OCI-LY1 (cell line): ENCODE results near the gene MMP2.

ENCODE experiments used
- H2AFZ ChIP-seq: fragments of 200-600 bp; sonication (generic), shearing (Covaris generic); 2 replicates; pipeline ENCODE4 v1.6.0; 2014; ENCODE audit warnings: antibody characterized with exemption, mild to moderate bottlenecking, low read length
- H3F3A ChIP-seq: fragments of 200-600 bp; sonication (generic), shearing (Covaris generic); 2 replicates; pipeline ENCODE4 v1.6.0; 2014; ENCODE audit warnings: mild to moderate bottlenecking, antibody characterized with exemption, low read length, moderate library complexity; ENCODE audit not compliant: insufficient read depth
- H3K27ac ChIP-seq: fragments of 200-600 bp; sonication (generic); 2 replicates; pipeline ENCODE4 v1.5.1; 2014; ENCODE audit warnings: low read length, mixed run types, mild to moderate bottlenecking, low read depth; ENCODE audit not compliant: poor library complexity, severe bottlenecking
- H3K27me3 ChIP-seq: fragments of 200-600 bp; sonication (generic); 2 replicates; pipeline ENCODE4 v1.6.0; 2014; ENCODE audit warnings: antibody characterized with exemption, mild to moderate bottlenecking, low read length, moderate library complexity; ENCODE audit not compliant: insufficient read depth
- H3K36me3 ChIP-seq: fragments of 200-600 bp; sonication (generic); 2 replicates; pipeline ENCODE4 v1.6.1; 2014; ENCODE audit warnings: mild to moderate bottlenecking, antibody characterized with exemption, low read length, moderate library complexity, mixed read lengths; ENCODE audit not compliant: insufficient read depth
- H3K4me1 ChIP-seq: fragments of 200-600 bp; sonication (generic); 2 replicates; pipeline ENCODE4 v1.5.1; 2014; ENCODE audit warnings: mild to moderate bottlenecking, low read length, moderate library complexity; ENCODE audit not compliant: insufficient read depth, severe bottlenecking
- H3K4me2 ChIP-seq: fragments of 200-600 bp; sonication (generic), shearing (Covaris generic); 2 replicates; pipeline ENCODE4 v1.6.1; 2014; ENCODE audit warnings: low read length
- H3K4me3 ChIP-seq: fragments of 200-600 bp; sonication (generic); 2 replicates; pipeline ENCODE4 v1.5.1; 2014; ENCODE audit warnings: low read length, low read depth, mild to moderate bottlenecking, mixed read lengths; ENCODE audit not compliant: poor library complexity, severe bottlenecking
- H3K79me2 ChIP-seq: fragments of 200-600 bp; shearing (Covaris generic); 2 replicates; pipeline ENCODE4 v1.6.1; 2016; ENCODE audit warnings: mixed run types, low read length, mixed read lengths; ENCODE audit not compliant: insufficient read depth
- H3K9ac ChIP-seq: fragments of 200-600 bp; sonication (generic), shearing (Covaris generic); 2 replicates; pipeline ENCODE4 v1.6.1; 2014; ENCODE audit warnings: mild to moderate bottlenecking, low read length, mixed read lengths
- H3K9me2 ChIP-seq: fragments of 200-600 bp; sonication (generic), shearing (Covaris generic); 2 replicates; pipeline ENCODE4 v1.6.1; 2014; ENCODE audit warnings: low read depth, mild to moderate bottlenecking, low read length, mixed read lengths
- H3K9me3 ChIP-seq: fragments of 200-600 bp; shearing (Covaris generic); 2 replicates; pipeline ENCODE4 v1.6.1; 2014; ENCODE audit warnings: low read length, mixed read lengths
- H4K20me1 ChIP-seq: fragments of 200-600 bp; sonication (generic), shearing (Covaris generic); 2 replicates; pipeline ENCODE4 v1.6.0; 2016; ENCODE audit warnings: mild to moderate bottlenecking, low read length; ENCODE audit not compliant: insufficient read depth
- EZH2 ChIP-seq: fragments of 200-600 bp; sonication (generic), shearing (Covaris generic); IDR thresholded peaks from 2 replicates; pipeline ENCODE4 v1.8.0; 2017; ENCODE audit warnings: borderline replicate concordance, mixed run types, mild to moderate bottlenecking, antibody characterized with exemption, low read length, moderate library complexity, mixed read lengths
- TF ChIP-seq, protein P1 (sequence below): fragments of 200-600 bp; sonication (generic), shearing (Covaris generic); IDR thresholded peaks from 2 replicates; pipeline ENCODE4 v1.5.1; 2017; ENCODE audit warnings: mild to moderate bottlenecking, antibody characterized with exemption, low read length, moderate library complexity, mixed read lengths

MMP2 gene

GRCh38 chr16:55539049-55539448 lies 60.1 kb downstream of the MMP2 start:
- H3K9me3 ChIP-seq = no peaks in the 10 kb centered on the region
- TF ChIP-seq, protein P1, sequence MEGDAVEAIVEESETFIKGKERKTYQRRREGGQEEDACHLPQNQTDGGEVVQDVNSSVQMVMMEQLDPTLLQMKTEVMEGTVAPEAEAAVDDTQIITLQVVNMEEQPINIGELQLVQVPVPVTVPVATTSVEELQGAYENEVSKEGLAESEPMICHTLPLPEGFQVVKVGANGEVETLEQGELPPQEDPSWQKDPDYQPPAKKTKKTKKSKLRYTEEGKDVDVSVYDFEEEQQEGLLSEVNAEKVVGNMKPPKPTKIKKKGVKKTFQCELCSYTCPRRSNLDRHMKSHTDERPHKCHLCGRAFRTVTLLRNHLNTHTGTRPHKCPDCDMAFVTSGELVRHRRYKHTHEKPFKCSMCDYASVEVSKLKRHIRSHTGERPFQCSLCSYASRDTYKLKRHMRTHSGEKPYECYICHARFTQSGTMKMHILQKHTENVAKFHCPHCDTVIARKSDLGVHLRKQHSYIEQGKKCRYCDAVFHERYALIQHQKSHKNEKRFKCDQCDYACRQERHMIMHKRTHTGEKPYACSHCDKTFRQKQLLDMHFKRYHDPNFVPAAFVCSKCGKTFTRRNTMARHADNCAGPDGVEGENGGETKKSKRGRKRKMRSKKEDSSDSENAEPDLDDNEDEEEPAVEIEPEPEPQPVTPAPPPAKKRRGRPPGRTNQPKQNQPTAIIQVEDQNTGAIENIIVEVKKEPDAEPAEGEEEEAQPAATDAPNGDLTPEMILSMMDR = no peak
- H3K4me2 ChIP-seq = no peak overlapping the region
- no peak overlapping the region for H3K4me3 ChIP-seq
- H4K20me1 ChIP-seq = no peaks in the 10 kb centered on the region
- no peak overlapping the region for H3K27ac ChIP-seq
- no peak overlapping the region for H3K9ac ChIP-seq
- H2AFZ ChIP-seq = no peak overlapping the region
- no peaks in the 10 kb centered on the region for H3F3A ChIP-seq
- H3K4me1 ChIP-seq = no peaks in the 10 kb centered on the region
- no peaks in the 10 kb centered on the region for H3K79me2 ChIP-seq
- H3K9me2 ChIP-seq = no peaks in the 10 kb centered on the region
- H3K27me3 ChIP-seq = no peaks in the 10 kb centered on the region
- no peaks in the 10 kb centered on the region for H3K36me3 ChIP-seq

DNA sequence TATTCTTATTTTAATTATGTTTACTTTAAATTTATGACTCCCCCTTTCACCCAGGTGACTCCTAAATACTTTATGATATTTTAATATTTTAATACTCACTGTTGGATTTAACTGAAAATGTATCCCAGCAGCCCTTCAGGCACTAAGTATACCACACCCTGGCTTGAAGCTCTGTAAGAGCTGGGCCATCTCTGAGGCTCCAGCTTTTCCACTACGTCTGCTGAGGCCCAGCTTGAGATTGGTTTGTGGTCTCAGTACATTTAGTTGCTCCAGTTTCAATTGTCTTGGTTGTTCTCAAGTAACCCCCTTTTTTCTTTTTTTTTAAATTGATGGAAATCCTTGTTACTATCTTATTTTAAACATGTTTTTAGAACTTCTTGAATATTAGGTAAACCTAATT lies 60.5 kb downstream of the MMP2 start:
- Histone ChIP-seq H3K36me3 (no peaks in the 10 kb centered on the region), H3K9me2 (no peaks in the 10 kb centered on the region)

DNA sequence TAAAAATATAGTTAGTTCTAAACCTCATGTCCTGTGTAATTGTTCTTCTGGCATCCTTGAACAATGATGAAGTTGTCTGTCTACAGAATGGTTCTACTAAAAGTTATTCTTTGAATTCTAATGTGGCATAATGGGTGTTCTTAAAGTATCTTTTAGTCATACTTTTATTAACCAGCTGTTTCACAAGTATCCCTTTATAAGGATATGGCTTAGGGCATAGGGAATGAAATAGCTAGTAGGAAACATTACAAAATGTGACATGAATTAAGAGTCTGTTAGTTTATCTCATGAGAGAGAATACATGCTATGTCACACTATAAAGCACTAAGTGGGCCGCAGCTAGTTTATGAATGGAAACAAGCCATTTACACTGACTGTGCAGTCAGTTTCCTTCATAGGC lies 61.2 kb downstream of the MMP2 start:
- Histone ChIP-seq H3K27me3 (no peaks in the 10 kb centered on the region), H4K20me1 (no peaks in the 10 kb centered on the region), H3K4me1 (no peaks in the 10 kb centered on the region), H3K79me2 (no peaks in the 10 kb centered on the region), H3K9ac (no peak overlapping the region), H3K27ac (no peak overlapping the region), H3K9me3 (no peaks in the 10 kb centered on the region), H3K4me2 (no peak overlapping the region), H3K36me3 (no peaks in the 10 kb centered on the region), H3K4me3 (no peak overlapping the region), H3F3A (no peaks in the 10 kb centered on the region), H3K9me2 (no peaks in the 10 kb centered on the region), H2AFZ (no peak overlapping the region)
- no peak for TF ChIP-seq EZH2
- TF ChIP-seq, protein P1 = no peak

More for the DNA sequence above, 60.5 kb downstream of the MMP2 start:
- Histone ChIP-seq H4K20me1 (no peaks in the 10 kb centered on the region), H3K27me3 (no peaks in the 10 kb centered on the region), H2AFZ (no peak overlapping the region), H3K4me3 (no peak overlapping the region), H3F3A (no peaks in the 10 kb centered on the region), H3K27ac (no peak overlapping the region), H3K4me1 (no peaks in the 10 kb centered on the region), H3K9me3 (no peaks in the 10 kb centered on the region), H3K9ac (no peak overlapping the region), H3K4me2 (no peak overlapping the region), H3K79me2 (no peaks in the 10 kb centered on the region)
- TF ChIP-seq EZH2 = no peak
- TF ChIP-seq, protein P1 = no peak
